Uterus (tissue), 2 donors: ENCODE results near the gene NCR1.
"Not testable (repeated sequence)": the region's sequence is repeated elsewhere in the genome, so short reads cannot be mapped to it uniquely, and the experiment has no call there.

Source experiments
- POLR2A ChIP-seq, 2 donors: fragments of 450-650 bp; IDR thresholded peaks; one replicate each; pipeline ENCODE4 v1.6.1; 2016; ENCODE audit warnings: antibody characterized with exemption in 2 of 2, mild to moderate bottlenecking in 1 of 2, moderate library complexity in 1 of 2
- TF ChIP-seq, protein P1 (sequence below), 4 experiments: fragments of 200-600 bp in 2 of 4; fragments of 450-650 bp in 2 of 4; sonication (generic) in 2 of 4; IDR thresholded peaks; one replicate each; pipeline ENCODE4 v1.5.1; 2016 to 2019; ENCODE audit warnings: antibody characterized with exemption in 4 of 4, mild to moderate bottlenecking in 2 of 4, moderate library complexity in 1 of 4

- TF ChIP-seq, protein P1, sequence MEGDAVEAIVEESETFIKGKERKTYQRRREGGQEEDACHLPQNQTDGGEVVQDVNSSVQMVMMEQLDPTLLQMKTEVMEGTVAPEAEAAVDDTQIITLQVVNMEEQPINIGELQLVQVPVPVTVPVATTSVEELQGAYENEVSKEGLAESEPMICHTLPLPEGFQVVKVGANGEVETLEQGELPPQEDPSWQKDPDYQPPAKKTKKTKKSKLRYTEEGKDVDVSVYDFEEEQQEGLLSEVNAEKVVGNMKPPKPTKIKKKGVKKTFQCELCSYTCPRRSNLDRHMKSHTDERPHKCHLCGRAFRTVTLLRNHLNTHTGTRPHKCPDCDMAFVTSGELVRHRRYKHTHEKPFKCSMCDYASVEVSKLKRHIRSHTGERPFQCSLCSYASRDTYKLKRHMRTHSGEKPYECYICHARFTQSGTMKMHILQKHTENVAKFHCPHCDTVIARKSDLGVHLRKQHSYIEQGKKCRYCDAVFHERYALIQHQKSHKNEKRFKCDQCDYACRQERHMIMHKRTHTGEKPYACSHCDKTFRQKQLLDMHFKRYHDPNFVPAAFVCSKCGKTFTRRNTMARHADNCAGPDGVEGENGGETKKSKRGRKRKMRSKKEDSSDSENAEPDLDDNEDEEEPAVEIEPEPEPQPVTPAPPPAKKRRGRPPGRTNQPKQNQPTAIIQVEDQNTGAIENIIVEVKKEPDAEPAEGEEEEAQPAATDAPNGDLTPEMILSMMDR (IDR thresholded peaks at IDR 0.05) = not testable (repeated sequence)
- not testable (repeated sequence) for TF ChIP-seq POLR2A (IDR thresholded peaks at IDR 0.05)
Measured at GRCh38 chr19:54859421-54859820, 46.5 kb upstream of the NCR1 start.
